Liver (tissue), 9 donors: ENCODE results near the gene HNRNPA1L2. TPM values are rescaled to one million over a fixed set of nuclear protein-coding genes. Genes with fewer than 3 reads are reported as not detected.
"Not testable (repeated sequence)": the region's sequence is repeated elsewhere in the genome, so short reads cannot be mapped to it uniquely, and the experiment has no call there.

Experiments used
- DNase-seq: peaks from one replicate; pipeline ENCODE4 v3.0.0-alpha.2; 2017; ENCODE audit warnings: low spot score
- H3K27ac ChIP-seq, 2 donors: one replicate each; pipeline ENCODE4 v1.7.0; 2013; ENCODE audit warnings: inconsistent platforms in 2 of 2, low read length in 2 of 2, control low read depth in 1 of 2, low read depth in 1 of 2, mild to moderate bottlenecking in 1 of 2
- H3K27me3 ChIP-seq, 4 donors: one replicate each; pipeline versions ENCODE4 v1.6.1 to v1.7.0; 2013; ENCODE audit warnings: low read length in 3 of 4, inconsistent platforms in 1 of 4, mild to moderate bottlenecking in 1 of 4, moderate library complexity in 1 of 4; ENCODE audit not compliant: control insufficient read depth in 4 of 4, insufficient read depth in 4 of 4
- H3K36me3 ChIP-seq, 4 donors: one replicate each; pipeline versions ENCODE4 v1.6.1 to v1.7.0; 2013; ENCODE audit warnings: low read length in 3 of 4, mild to moderate bottlenecking in 3 of 4, low read depth in 1 of 4, moderate library complexity in 1 of 4; ENCODE audit not compliant: control insufficient read depth in 4 of 4, insufficient read depth in 3 of 4
- H3K4me1 ChIP-seq, 4 donors: one replicate each; pipeline versions ENCODE4 v1.6.1 to v1.7.0; 2013; ENCODE audit warnings: low read length in 3 of 4, mild to moderate bottlenecking in 3 of 4, moderate library complexity in 1 of 4; ENCODE audit not compliant: control insufficient read depth in 4 of 4, insufficient read depth in 4 of 4
- H3K4me3 ChIP-seq, 3 donors: one replicate each; pipeline versions ENCODE4 v1.6.1 to v1.7.0; 2013; ENCODE audit warnings: low read length in 3 of 3, control low read depth in 1 of 3, low read depth in 1 of 3, mild to moderate bottlenecking in 1 of 3
- H3K9ac ChIP-seq, 2 donors: one replicate each; pipeline ENCODE4 v1.7.0; 2013; ENCODE audit warnings: low read length in 2 of 2, mild to moderate bottlenecking in 2 of 2, moderate library complexity in 2 of 2, control low read depth in 1 of 2, low read depth in 1 of 2
- H3K9me3 ChIP-seq, 4 donors: one replicate each; pipeline versions ENCODE4 v1.6.1 to v1.7.0; 2013; ENCODE audit warnings: low read length in 3 of 4; ENCODE audit not compliant: control insufficient read depth in 4 of 4
- ATF3 ChIP-seq: IDR thresholded peaks from 2 replicates; pipeline ENCODE4 v1.6.1; 2016; ENCODE audit warnings: antibody characterized with exemption
- CTCF ChIP-seq: fragments of 150-350 bp; IDR thresholded peaks from 2 replicates; pipeline ENCODE4 v1.5.1; 2017; ENCODE audit warnings: improper control_type of control experiment, low read depth, low read length; ENCODE audit not compliant: missing input control
- EGR1 ChIP-seq, 2 donors: IDR thresholded peaks; 2 replicates each; pipeline ENCODE4 v1.6.1; 2016 to 2018; ENCODE audit warnings: antibody characterized with exemption in 2 of 2, low read depth in 2 of 2
- FOXA1 ChIP-seq: IDR thresholded peaks from 2 replicates; pipeline ENCODE4 v1.6.1; 2016; ENCODE audit warnings: antibody characterized with exemption
- GABPA ChIP-seq, 2 donors: IDR thresholded peaks in 1 of 2; conservative IDR thresholded peaks in 1 of 2; 2 replicates each; pipeline ENCODE4 v1.6.1; 2016; ENCODE audit warnings: antibody characterized with exemption in 2 of 2, mild to moderate bottlenecking in 1 of 2, moderate library complexity in 1 of 2
- HNF4G ChIP-seq: IDR thresholded peaks from 2 replicates; pipeline ENCODE4 v1.6.1; 2016; ENCODE audit warnings: antibody characterized with exemption
- JUND ChIP-seq, 2 donors: IDR thresholded peaks; 2 replicates each; pipeline ENCODE4 v1.6.1; 2016; ENCODE audit warnings: antibody characterized with exemption in 2 of 2
- RXRA ChIP-seq, 2 donors: IDR thresholded peaks; 2 replicates each; pipeline ENCODE4 v1.6.1; 2017 to 2018; ENCODE audit warnings: antibody characterized with exemption in 2 of 2, mild to moderate bottlenecking in 1 of 2
- WGBS: extraction: QIAGEN DNeasy Blood & Tissue Kit; methylation state at CpG from one replicate; pipeline ENCODE4 v1.1.7; 2013; 5-methylcytosine and 5-hydroxymethylcytosine counted together
- polyA plus RNA-seq, 2 donors: library from polyadenylated mRNA; stranded (reverse) in 1 of 2; unstranded in 1 of 2; fragments of 200-250 nt in 1 of 2; fragments of >200 nt in 1 of 2; fragmentation: Nextera tagmentation in 1 of 2; extraction: Ambion mirVana in 1 of 2; gene quantifications; one replicate each; pipeline versions ENCODE4 v1.2.1 to v1.2.3, GENCODE V29; 2013 to 2015
- total RNA-seq, 2 donors: library from RNA; depleted of rRNA; stranded (reverse); fragments of >200 nt; gene quantifications; one replicate each; pipeline ENCODE4 v1.2.3, GENCODE V29; 2014
- donor health status: healthy.
- donor health status: healthy.
- donor health status: healthy.
- donor health status: healthy.
- donor health status: healthy.

The HNRNPA1L2 gene
- total RNA-seq (1 to 10 TPM; 1.0 to 1.4 TPM), polyA plus RNA-seq (1 to 10 TPM in 1 of 2 donors, under 1 TPM in 1; 0.81 to 2.4 TPM)

GRCh38 chr13:52642131-52642530 is at the start of gene HNRNPA1L2:
Gene HNRNPA1L2, plus strand, starts transcription at chr13:52642431. Its CDS starts 62 bp downstream, at chr13:52642493.
- TF ChIP-seq GABPA (IDR thresholded peaks at IDR 0.05 in 1 of 2, conservative IDR thresholded peaks at IDR 0.05 in 1 of 2) (no peak), JUND (IDR thresholded peaks at IDR 0.05) (no peak), HNF4G (no peak), FOXA1 (no peak), CTCF (no peak)
- no peak within 1 kb of the TSS for H3K9ac ChIP-seq
- H3K27ac ChIP-seq: no peak within 1 kb of the TSS
- no peak for DNase-seq
- H3K36me3 ChIP-seq: peaks cover 0 to 5% (median 2%) of the 10 kb centered on the region in 4 donors
- H3K9me3 ChIP-seq: no peaks in the 10 kb centered on the region
- H3K4me1 ChIP-seq: peaks cover 0 to 3% (median 0%) of the 10 kb centered on the region in 4 donors
- H3K4me3 ChIP-seq: no peak within 1 kb of the TSS
- 97% methylated on average over 7 of the region's 7 CpGs for WGBS
- no peaks in the 10 kb centered on the region for H3K27me3 ChIP-seq

- H3K4me3 ChIP-seq, H3K4me1 ChIP-seq, H3K9ac ChIP-seq, H3K9me3 ChIP-seq, H3K27ac ChIP-seq, H3K36me3 ChIP-seq, H3K27me3 ChIP-seq, DNase-seq: not testable (repeated sequence)
- WGBS: 81% methylated on average over 3 of the region's 3 CpGs
Observed at GRCh38 chr13:52593175-52593574, 49.1 kb upstream of the HNRNPA1L2 start.

- not testable (repeated sequence) for H3K27ac ChIP-seq, H3K36me3 ChIP-seq, H3K27me3 ChIP-seq, H3K4me1 ChIP-seq, H3K4me3 ChIP-seq, H3K9me3 ChIP-seq, H3K9ac ChIP-seq, DNase-seq
- 73% methylated on average over 3 of the region's 3 CpGs for WGBS
Observed at GRCh38 chr13:52593812-52594211, 48.4 kb upstream of the HNRNPA1L2 start.

GRCh38 chr13:52594295-52594694 is 47.9 kb upstream of the HNRNPA1L2 start:
- WGBS: 74% methylated on average over 7 of the region's 7 CpGs
- not testable (repeated sequence) for H3K27ac ChIP-seq, DNase-seq

GRCh38 chr13:52597676-52598075 is 44.6 kb upstream of the HNRNPA1L2 start:
- no peak for TF ChIP-seq EGR1 (IDR thresholded peaks at IDR 0.05; ENCODE audit: low read depth in 2 of 2)
- TF ChIP-seq ATF3: no peak
- TF ChIP-seq FOXA1: no peak
- TF ChIP-seq RXRA (IDR thresholded peaks at IDR 0.05): no peak
- TF ChIP-seq CTCF: no peak
- no peaks in the 10 kb centered on the region for H3K9me3 ChIP-seq
- H3K36me3 ChIP-seq: no peaks in the 10 kb centered on the region
- no peaks in the 10 kb centered on the region for H3K27me3 ChIP-seq
- H3K27ac ChIP-seq: no peak overlapping the region
- no peak overlapping the region for H3K4me3 ChIP-seq
- WGBS: 92% methylated on average over 4 of the region's 4 CpGs
- no peak for DNase-seq
- H3K9ac ChIP-seq: no peak overlapping the region
- H3K4me1 ChIP-seq: peaks cover 0 to 8% (median 3%) of the 10 kb centered on the region in 4 donors

More at GRCh38 chr13:52594295-52594694, 47.9 kb upstream of the HNRNPA1L2 start:
- not testable (repeated sequence) for H3K27me3 ChIP-seq, H3K9me3 ChIP-seq, H3K9ac ChIP-seq, H3K4me1 ChIP-seq, H3K4me3 ChIP-seq, H3K36me3 ChIP-seq
